Activated CD8-positive, alpha-beta T cell treated with anti-CD3 and anti-CD28 coated beads, Interleukin-2, amount 10 ng/mL, durations not matched to agents 7 days and 5 days (primary cell): Measurements from ENCODE around the gene KCNK4. TPM values are rescaled to one million over a fixed set of nuclear protein-coding genes. Genes with fewer than 3 reads are reported as not detected.
"Not testable (repeated sequence)": the region's sequence is repeated elsewhere in the genome, so short reads cannot be mapped to it uniquely, and the experiment has no call there.

Source experiments
- ATAC-seq: fragments of 150-1000 bp; cut with Tn5 transposase; one replicate; pipeline ENCODE4 v1.10.0; 2021; ENCODE audit warnings: moderate library complexity
- CTCF ChIA-PET: fragments of 350-600 bp; sonication (Branson Sonifier 250); formaldehyde crosslinking; loops from one replicate; lab custom pipeline; 2021; ENCODE audit warnings: antibody characterized with exemption; lab: Charles Lee
- POLR2A ChIA-PET: fragments of 350-600 bp; sonication (Branson Sonifier 250); formaldehyde crosslinking; loops from one replicate; lab custom pipeline; 2021; ENCODE audit warnings: antibody characterized with exemption; lab: Charles Lee
- DNase-seq: peaks from one replicate; pipeline ENCODE4 v3.0.0-alpha.2; 2020
- H3K27ac Mint-ChIP-seq: one replicate; pipeline ENCODE4 v1.8.0; 2021; ENCODE audit warnings: mild to moderate bottlenecking, mixed read lengths
- H3K27me3 Mint-ChIP-seq: one replicate; pipeline ENCODE4 v1.8.0; 2021; ENCODE audit warnings: low read depth, mixed read lengths
- H3K36me3 Mint-ChIP-seq: one replicate; pipeline ENCODE4 v1.8.0; 2021; ENCODE audit warnings: low read depth, mixed read lengths
- H3K4me1 Mint-ChIP-seq: one replicate; pipeline ENCODE4 v1.8.0; 2021; ENCODE audit warnings: low read depth, mixed read lengths
- H3K4me3 Mint-ChIP-seq: one replicate; pipeline ENCODE4 v1.8.0; 2021; ENCODE audit warnings: mild to moderate bottlenecking, mixed read lengths
- H3K9me3 Mint-ChIP-seq: one replicate; pipeline ENCODE4 v1.8.0; 2022; ENCODE audit warnings: mixed read lengths; ENCODE audit not compliant: insufficient read depth
- total RNA-seq, 2 experiments: library from RNA; stranded (reverse); gene quantifications; one replicate each; pipeline ENCODE4 v1.2.3, GENCODE V29; 2021

KCNK4 gene
- total RNA-seq, 2 experiments from 2014 or later = not detected

- ATAC-seq (no peak), DNase-seq (no peak)
- no peak overlapping the region for H3K4me3 Mint-ChIP-seq
- H3K27me3 Mint-ChIP-seq = no peaks in the 10 kb centered on the region
- H3K4me1 Mint-ChIP-seq = peaks cover 43% of the 10 kb centered on the region
- POLR2A ChIA-PET = no interaction called here
- no peaks in the 10 kb centered on the region for H3K9me3 Mint-ChIP-seq
- CTCF ChIA-PET = interaction anchor here (1.2 to 1.3 kb wide), 2 partner anchors 9 to 18 kb away, joined by 3 to 6 read pairs; no protein-coding TSS in a partner anchor
- H3K36me3 Mint-ChIP-seq = peaks cover 46% of the 10 kb centered on the region
- peak overlapping the region; percentile 60 for H3K27ac Mint-ChIP-seq
These were observed 22.5 kb downstream of the KCNK4 start for GRCh38 chr11:64313491-64314145.

- ATAC-seq = no peak
- H3K9me3 Mint-ChIP-seq = no peaks in the 10 kb centered on the region
- DNase-seq = no peak
- no peak overlapping the region for H3K27ac Mint-ChIP-seq
- H3K4me3 Mint-ChIP-seq = no peak overlapping the region
- H3K4me1 Mint-ChIP-seq = peaks cover 49% of the 10 kb centered on the region
- CTCF ChIA-PET = no interaction called here
- no peaks in the 10 kb centered on the region for H3K27me3 Mint-ChIP-seq
- peaks cover 45% of the 10 kb centered on the region for H3K36me3 Mint-ChIP-seq
- POLR2A ChIA-PET = no interaction called here
These were observed 23.2 kb downstream of the KCNK4 start for GRCh38 chr11:64314146-64314804.

DNA sequence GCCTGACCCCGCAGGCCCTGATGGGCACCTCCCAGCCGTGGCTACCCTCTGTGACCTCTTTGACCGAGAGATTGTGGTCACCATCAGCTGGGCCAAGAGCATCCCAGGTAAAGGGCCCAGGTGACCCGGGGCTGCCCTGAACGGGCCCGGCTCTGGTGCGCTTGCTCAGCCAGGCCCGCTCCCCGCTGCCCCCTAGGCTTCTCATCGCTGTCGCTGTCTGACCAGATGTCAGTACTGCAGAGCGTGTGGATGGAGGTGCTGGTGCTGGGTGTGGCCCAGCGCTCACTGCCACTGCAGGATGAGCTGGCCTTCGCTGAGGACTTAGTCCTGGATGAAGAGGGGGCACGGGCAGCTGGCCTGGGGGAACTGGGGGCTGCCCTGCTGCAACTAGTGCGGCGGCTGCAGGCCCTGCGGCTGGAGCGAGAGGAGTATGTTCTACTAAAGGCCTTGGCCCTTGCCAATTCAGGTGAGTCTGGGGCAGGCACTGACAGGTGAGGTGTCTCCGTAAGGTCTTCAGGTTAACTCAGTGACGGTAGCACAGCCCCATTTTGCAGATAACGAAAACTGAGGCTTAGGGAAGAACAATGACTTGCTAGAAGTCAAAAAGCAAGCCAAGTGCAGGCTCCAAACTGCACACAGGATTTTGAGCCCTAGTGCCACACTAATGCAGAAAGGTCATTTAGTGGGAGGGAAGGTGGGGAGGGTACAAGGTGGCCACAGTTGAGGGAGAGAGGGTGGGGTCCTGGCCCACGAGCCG is 23.9 kb downstream of the KCNK4 start:
- peak overlapping the region; percentile 12 for H3K27ac Mint-ChIP-seq
- H3K27me3 Mint-ChIP-seq = no peaks in the 10 kb centered on the region
- CTCF ChIA-PET = no interaction called here
- POLR2A ChIA-PET = no interaction called here
- H3K4me1 Mint-ChIP-seq = peaks cover 53% of the 10 kb centered on the region
- DNase-seq (no peak), ATAC-seq (no peak)
- H3K36me3 Mint-ChIP-seq = peaks cover 43% of the 10 kb centered on the region
- H3K4me3 Mint-ChIP-seq = no peak overlapping the region
- no peaks in the 10 kb centered on the region for H3K9me3 Mint-ChIP-seq

DNA sequence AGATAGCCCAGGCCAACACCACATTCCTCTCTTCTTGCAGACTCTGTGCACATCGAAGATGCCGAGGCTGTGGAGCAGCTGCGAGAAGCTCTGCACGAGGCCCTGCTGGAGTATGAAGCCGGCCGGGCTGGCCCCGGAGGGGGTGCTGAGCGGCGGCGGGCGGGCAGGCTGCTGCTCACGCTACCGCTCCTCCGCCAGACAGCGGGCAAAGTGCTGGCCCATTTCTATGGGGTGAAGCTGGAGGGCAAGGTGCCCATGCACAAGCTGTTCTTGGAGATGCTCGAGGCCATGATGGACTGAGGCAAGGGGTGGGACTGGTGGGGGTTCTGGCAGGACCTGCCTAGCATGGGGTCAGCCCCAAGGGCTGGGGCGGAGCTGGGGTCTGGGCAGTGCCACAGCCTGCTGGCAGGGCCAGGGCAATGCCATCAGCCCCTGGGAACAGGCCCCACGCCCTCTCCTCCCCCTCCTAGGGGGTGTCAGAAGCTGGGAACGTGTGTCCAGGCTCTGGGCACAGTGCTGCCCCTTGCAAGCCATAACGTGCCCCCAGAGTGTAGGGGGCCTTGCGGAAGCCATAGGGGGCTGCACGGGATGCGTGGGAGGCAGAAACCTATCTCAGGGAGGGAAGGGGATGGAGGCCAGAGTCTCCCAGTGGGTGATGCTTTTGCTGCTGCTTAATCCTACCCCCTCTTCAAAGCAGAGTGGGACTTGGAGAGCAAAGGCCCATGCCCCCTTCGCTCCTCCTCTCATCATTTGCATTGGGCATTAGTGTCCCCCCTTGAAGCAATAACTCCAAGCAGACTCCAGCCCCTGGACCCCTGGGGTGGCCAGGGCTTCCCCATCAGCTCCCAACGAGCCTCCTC is 24.8 kb downstream of the KCNK4 start:
- Mint-ChIP-seq H3K4me3 (peak overlapping the region; percentile 89), H3K36me3 (peaks cover 45% of the 10 kb centered on the region)
- CTCF ChIA-PET = interaction anchor here (1.0 to 5.3 kb wide), 6 partner anchors 13 to 133 kb away, joined by 3 to 137 read pairs (median 14); partner anchors contain the start of genes ESRRA and FERMT3

DNA sequence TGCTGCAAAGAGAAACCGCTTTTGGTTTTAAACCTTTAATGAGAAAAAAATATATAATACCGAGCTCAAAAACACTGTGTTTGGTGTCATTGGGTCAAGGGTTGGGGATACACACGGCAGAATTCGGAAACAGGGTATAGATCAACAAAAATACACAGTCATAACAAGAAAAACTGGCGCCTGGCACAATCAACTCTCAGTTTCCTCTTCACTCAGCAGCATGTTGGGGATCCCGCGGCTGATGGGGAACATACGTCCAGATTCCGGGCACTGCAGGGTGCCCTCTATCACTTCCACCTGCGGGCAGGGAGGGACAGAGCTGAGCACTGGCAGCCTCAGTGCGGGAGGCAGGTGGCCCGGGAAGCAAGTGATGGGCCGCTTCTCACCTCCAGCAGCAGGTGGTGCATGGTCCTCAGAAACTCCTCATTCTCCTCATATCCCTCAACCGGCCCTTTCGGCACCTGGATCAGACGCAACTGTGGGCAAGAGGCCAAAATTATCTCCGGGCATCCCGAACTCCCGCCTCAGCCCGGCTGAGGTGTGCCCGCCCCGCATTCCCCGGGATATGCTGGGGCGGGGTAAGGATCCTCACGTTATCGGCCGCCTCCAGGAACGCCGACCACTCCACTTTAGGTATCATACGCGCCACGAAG is 25.7 kb downstream of the KCNK4 start:
- H3K4me1 Mint-ChIP-seq = peaks cover 55% of the 10 kb centered on the region
- ATAC-seq (peak; percentile 7), DNase-seq (peak; percentile 59)
- H3K36me3 Mint-ChIP-seq = peaks cover 47% of the 10 kb centered on the region
- POLR2A ChIA-PET = interaction anchor here (0.7 to 3.9 kb wide), 18 partner anchors 11 to 509 kb away, joined by 3 to 44 read pairs (median 6); partner anchors contain the start of genes CCDC88B, ESRRA, FERMT3 and PPP1R14B
- H3K27ac Mint-ChIP-seq = peak overlapping the region; percentile 100
- H3K27me3 Mint-ChIP-seq = no peaks in the 10 kb centered on the region
- peak overlapping the region; percentile 89 for H3K4me3 Mint-ChIP-seq
- no peaks in the 10 kb centered on the region for H3K9me3 Mint-ChIP-seq
- CTCF ChIA-PET = interaction anchor here (0.7 to 5.3 kb wide), 23 partner anchors 8 to 801 kb away, joined by 3 to 137 read pairs (median 5); partner anchors contain the start of genes BAD, CCDC88B, ESRRA and FERMT3

More for the DNA sequence above, 24.8 kb downstream of the KCNK4 start:
- DNase-seq, H3K9me3 Mint-ChIP-seq, H3K27me3 Mint-ChIP-seq, ATAC-seq: not testable (repeated sequence)
- H3K27ac Mint-ChIP-seq = peak overlapping the region; percentile 100
- POLR2A ChIA-PET = interaction anchor here (2.5 to 3.9 kb wide), 5 partner anchors 10 to 109 kb away, joined by 18 to 44 read pairs (median 37); partner anchors contain the start of genes CCDC88B, ESRRA and FERMT3
- H3K4me1 Mint-ChIP-seq = peaks cover 57% of the 10 kb centered on the region

GRCh38 chr11:64317325-64317960 is 26.3 kb downstream of the KCNK4 start, which contains the start of gene TRMT112:
TRMT112 (minus strand) TSS chr11:64317559; CDS start chr11:64317526, 33 bp downstream.
- CTCF ChIA-PET = interaction anchor here (0.6 to 5.3 kb wide), 33 partner anchors 8 to 800 kb away, joined by 3 to 137 read pairs (median 4); partner anchors contain the start of genes BAD, CCDC88B, ESRRA and FERMT3
- Mint-ChIP-seq H3K27ac (peak within 1 kb of the TSS; percentile 100), H3K4me3 (peak within 1 kb of the TSS; percentile 89), H3K27me3 (no peaks in the 10 kb centered on the region), H3K4me1 (peaks cover 54% of the 10 kb centered on the region), H3K36me3 (peaks cover 48% of the 10 kb centered on the region), H3K9me3 (no peaks in the 10 kb centered on the region)
- DNase-seq = peak; percentile 99
- ATAC-seq = peak; percentile 76
- POLR2A ChIA-PET = interaction anchor here (0.7 to 3.9 kb wide), 24 partner anchors 10 to 794 kb away, joined by 3 to 44 read pairs (median 4); partner anchors contain the start of genes BAD, CCDC88B, ESRRA and FERMT3

DNA sequence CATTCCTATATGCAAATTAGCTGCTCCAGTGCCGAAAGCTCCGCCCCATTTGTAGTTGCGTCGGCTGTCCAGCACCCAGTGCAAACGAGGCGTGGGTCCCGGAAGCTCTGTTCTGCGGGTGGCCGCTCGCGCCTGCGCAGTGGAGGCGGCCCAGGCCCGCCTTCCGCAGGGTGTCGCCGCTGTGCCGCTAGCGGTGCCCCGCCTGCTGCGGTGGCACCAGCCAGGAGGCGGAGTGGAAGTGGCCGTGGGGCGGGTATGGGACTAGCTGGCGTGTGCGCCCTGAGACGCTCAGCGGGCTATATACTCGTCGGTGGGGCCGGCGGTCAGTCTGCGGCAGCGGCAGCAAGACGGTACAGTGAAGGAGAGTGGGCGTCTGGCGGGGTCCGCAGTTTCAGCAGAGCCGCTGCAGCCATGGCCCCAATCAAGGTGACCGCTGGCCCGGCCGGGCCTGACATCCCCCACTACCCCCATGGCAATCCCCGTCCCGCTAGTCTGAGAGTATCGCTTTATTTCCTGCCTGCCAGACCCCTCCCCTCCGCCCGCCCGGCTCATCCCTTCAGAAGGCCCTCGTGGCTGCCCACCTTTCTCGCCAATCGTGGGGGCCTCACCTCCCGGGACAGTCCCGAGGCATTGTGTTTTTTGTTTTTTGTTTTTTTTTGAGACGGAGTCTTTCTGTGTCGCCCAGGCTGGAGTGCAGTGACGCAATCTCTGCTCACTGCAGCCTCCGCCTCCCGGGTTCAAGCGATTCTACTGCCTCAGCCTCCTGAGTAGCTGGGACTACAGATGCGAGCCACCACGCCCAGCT is 27.1 kb downstream of the KCNK4 start, which contains the start of gene PRDX5:
TSS of gene PRDX5 (plus strand) at position 161 of the 805 bp plus-strand sequence. CDS start at position 256, 95 bp downstream.
- ATAC-seq (peak; percentile 80), DNase-seq (peak; percentile 96)
- Mint-ChIP-seq H3K4me3 (peak within 1 kb of the TSS; percentile 89), H3K36me3 (peaks cover 41% of the 10 kb centered on the region), H3K27ac (peak within 1 kb of the TSS; percentile 100), H3K9me3 (no peaks in the 10 kb centered on the region), H3K4me1 (peaks cover 47% of the 10 kb centered on the region), H3K27me3 (no peaks in the 10 kb centered on the region)
- POLR2A ChIA-PET = interaction anchor here (0.7 to 3.9 kb wide), 22 partner anchors 9 to 794 kb away, joined by 3 to 44 read pairs (median 4); partner anchors contain the start of genes BAD, CCDC88B, ESRRA and FERMT3
- CTCF ChIA-PET = interaction anchor here (0.6 to 5.3 kb wide), 31 partner anchors 9 to 481 kb away, joined by 3 to 137 read pairs (median 4); partner anchors contain the start of genes BAD, CCDC88B, ESRRA and FERMT3

DNA sequence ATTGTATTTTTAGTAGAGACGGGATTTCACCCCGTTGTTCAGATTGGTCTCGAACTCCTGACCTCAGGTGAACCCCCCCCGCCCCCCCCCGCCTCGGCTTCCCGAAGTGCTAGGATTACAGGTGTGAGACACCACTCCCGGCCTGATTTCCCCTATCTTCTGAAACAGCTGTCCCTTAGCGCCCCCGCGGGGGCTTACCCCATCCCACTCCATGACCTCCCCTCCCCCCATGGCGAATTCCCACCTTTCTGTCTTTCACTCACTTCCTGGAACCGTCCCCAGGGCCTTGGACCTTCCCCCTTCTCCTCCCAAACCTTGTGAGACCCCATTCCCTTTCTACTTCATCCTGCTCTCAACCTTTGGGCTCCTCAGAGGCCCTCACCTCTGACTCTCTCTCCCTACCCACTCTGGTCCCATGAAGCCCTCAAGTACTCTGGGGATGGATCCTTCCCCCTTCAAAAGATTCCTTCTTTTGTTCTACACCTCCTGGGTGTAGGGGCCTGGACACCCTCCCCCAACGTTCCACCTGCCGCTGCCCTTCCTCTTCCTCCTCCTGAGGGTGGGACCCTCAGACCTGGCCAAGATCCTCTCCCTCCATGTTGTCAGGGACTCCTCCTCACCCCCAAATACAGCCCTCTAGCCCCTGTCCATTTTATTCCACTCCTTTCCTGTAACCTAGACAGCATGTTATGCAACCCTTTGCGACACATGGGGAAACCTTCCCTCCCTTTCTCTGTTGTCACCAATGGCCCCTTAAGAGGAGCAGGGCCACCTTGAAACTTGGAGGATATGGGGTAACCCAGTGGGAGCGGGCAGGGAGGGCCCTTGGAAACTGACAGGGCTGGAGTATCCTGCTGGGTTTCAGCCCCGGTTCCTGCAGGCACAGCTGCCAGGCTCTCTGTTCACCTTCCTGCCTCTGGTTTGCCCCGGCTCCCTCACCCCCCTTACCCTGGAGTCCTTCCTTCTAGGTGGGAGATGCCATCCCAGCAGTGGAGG is 28.0 kb downstream of the KCNK4 start:
- Mint-ChIP-seq H3K27ac (peak overlapping the region; percentile 100), H3K27me3 (no peaks in the 10 kb centered on the region), H3K4me3 (peak overlapping the region; percentile 89), H3K36me3 (peaks cover 40% of the 10 kb centered on the region), H3K9me3 (no peaks in the 10 kb centered on the region), H3K4me1 (peaks cover 44% of the 10 kb centered on the region)
- DNase-seq = no peak
- ChIA-PET CTCF (interaction anchor here (1.2 to 5.3 kb wide), 7 partner anchors 13 to 115 kb away, joined by 3 to 137 read pairs (median 17); partner anchors contain the start of genes CCDC88B, ESRRA and FERMT3), POLR2A (interaction anchor here (2.3 to 3.9 kb wide), 5 partner anchors 13 to 112 kb away, joined by 12 to 44 read pairs (median 37); partner anchors contain the start of genes CCDC88B, ESRRA and FERMT3)
- no peak for ATAC-seq
